Effector memory CD4-positive, alpha-beta T cell (primary cell): ENCODE data around the gene BCAS1.

Experiments used
- DNase-seq, 3 donors: peaks; one replicate each; pipeline ENCODE4 v3.0.0-alpha.2; 2020
- H3K27ac ChIP-seq: 2 replicates; pipeline ENCODE4 v1.7.0; 2013; ENCODE audit warnings: mild to moderate bottlenecking, low read length, moderate library complexity; ENCODE audit not compliant: insufficient read depth, poor library complexity, severe bottlenecking
- H3K27me3 ChIP-seq: replicated peaks from 2 replicates; pipeline ENCODE4 v1.7.0; 2013; ENCODE audit warnings: mild to moderate bottlenecking, low read length; ENCODE audit not compliant: insufficient read depth, control insufficient read depth, poor library complexity, severe bottlenecking
- H3K36me3 ChIP-seq: 2 replicates; pipeline ENCODE4 v1.7.0; 2013; ENCODE audit warnings: mild to moderate bottlenecking, low read length, moderate library complexity; ENCODE audit not compliant: control insufficient read depth, insufficient read depth
- H3K4me1 ChIP-seq: 2 replicates; pipeline ENCODE4 v1.7.0; 2013; ENCODE audit warnings: low read length, mild to moderate bottlenecking; ENCODE audit not compliant: control insufficient read depth, insufficient read depth, poor library complexity, severe bottlenecking
- H3K4me3 ChIP-seq: 2 replicates; pipeline ENCODE4 v1.7.0; 2013; ENCODE audit warnings: low read length, low read depth, mild to moderate bottlenecking; ENCODE audit not compliant: insufficient read depth, poor library complexity, severe bottlenecking
- H3K9me3 ChIP-seq: 2 replicates; pipeline ENCODE4 v1.7.0; 2013; ENCODE audit warnings: mild to moderate bottlenecking, low read length, moderate library complexity; ENCODE audit not compliant: control insufficient read depth

The BCAS1 gene

GRCh38 chr20:54067606-54068174, 2.7 kb downstream of the BCAS1 start:
- Histone ChIP-seq H3K9me3 (no peaks in the 10 kb centered on the region), H3K4me1 (no peaks in the 10 kb centered on the region), H3K4me3 (no peak overlapping the region), H3K36me3 (no peaks in the 10 kb centered on the region), H3K27me3 (no peaks in the 10 kb centered on the region), H3K27ac (no peak overlapping the region)
- no peak for DNase-seq

- no peaks in the 10 kb centered on the region for H3K9me3 ChIP-seq
- no peak overlapping the region for H3K4me3 ChIP-seq
- no peaks in the 10 kb centered on the region for H3K4me1 ChIP-seq
- H3K27ac ChIP-seq = no peak overlapping the region
- no peaks in the 10 kb centered on the region for H3K36me3 ChIP-seq
- no peaks in the 10 kb centered on the region for H3K27me3 ChIP-seq
- no peak for DNase-seq
These were observed 4.8 kb downstream of the BCAS1 start for GRCh38 chr20:54065601-54066038.

- H3K36me3 ChIP-seq = no peaks in the 10 kb centered on the region
- H3K4me1 ChIP-seq = no peaks in the 10 kb centered on the region
- no peak overlapping the region for H3K27ac ChIP-seq
- H3K27me3 ChIP-seq = no peaks in the 10 kb centered on the region
- no peaks in the 10 kb centered on the region for H3K9me3 ChIP-seq
- no peak overlapping the region for H3K4me3 ChIP-seq
- no peak for DNase-seq
These were observed 5.5 kb downstream of the BCAS1 start for GRCh38 chr20:54064939-54065338.

- Histone ChIP-seq H3K27ac (no peak overlapping the region), H3K4me1 (no peaks in the 10 kb centered on the region), H3K9me3 (no peaks in the 10 kb centered on the region), H3K4me3 (no peak overlapping the region), H3K27me3 (no peaks in the 10 kb centered on the region), H3K36me3 (no peaks in the 10 kb centered on the region)
- DNase-seq = no peak
These were observed 6.3 kb downstream of the BCAS1 start for GRCh38 chr20:54063992-54064676.

- no peaks in the 10 kb centered on the region for H3K36me3 ChIP-seq
- H3K9me3 ChIP-seq = no peaks in the 10 kb centered on the region
- no peaks in the 10 kb centered on the region for H3K27me3 ChIP-seq
- no peaks in the 10 kb centered on the region for H3K4me1 ChIP-seq
- no peak for DNase-seq
- no peak overlapping the region for H3K4me3 ChIP-seq
- no peak overlapping the region for H3K27ac ChIP-seq
These were observed 6.8 kb downstream of the BCAS1 start for GRCh38 chr20:54063580-54063979.

- Histone ChIP-seq H3K27ac (no peak overlapping the region), H3K9me3 (no peaks in the 10 kb centered on the region), H3K4me3 (no peak overlapping the region), H3K4me1 (no peaks in the 10 kb centered on the region), H3K36me3 (no peaks in the 10 kb centered on the region), H3K27me3 (no peaks in the 10 kb centered on the region)
- DNase-seq = no peak
These were observed 7.5 kb downstream of the BCAS1 start for GRCh38 chr20:54062812-54063280.

GRCh38 chr20:54061101-54061881, 9.1 kb downstream of the BCAS1 start:
- Histone ChIP-seq H3K27ac (no peak overlapping the region), H3K4me1 (no peaks in the 10 kb centered on the region), H3K9me3 (no peaks in the 10 kb centered on the region), H3K27me3 (no peaks in the 10 kb centered on the region), H3K36me3 (no peaks in the 10 kb centered on the region), H3K4me3 (no peak overlapping the region)
- DNase-seq = no peak

- no peak overlapping the region for H3K4me3 ChIP-seq
- no peak for DNase-seq
- H3K9me3 ChIP-seq = no peaks in the 10 kb centered on the region
- H3K4me1 ChIP-seq = no peaks in the 10 kb centered on the region
- H3K27me3 ChIP-seq = no peaks in the 10 kb centered on the region
- no peak overlapping the region for H3K27ac ChIP-seq
- H3K36me3 ChIP-seq = no peaks in the 10 kb centered on the region
These were observed 10.6 kb downstream of the BCAS1 start for GRCh38 chr20:54059691-54060364.

- Histone ChIP-seq H3K36me3 (no peaks in the 10 kb centered on the region), H3K27ac (no peak overlapping the region), H3K27me3 (no peaks in the 10 kb centered on the region), H3K4me3 (no peak overlapping the region), H3K9me3 (no peaks in the 10 kb centered on the region), H3K4me1 (no peaks in the 10 kb centered on the region)
- no peak for DNase-seq
These were observed 11.8 kb downstream of the BCAS1 start for GRCh38 chr20:54058420-54059139.
